Stomach (tissue), 9 donors: ENCODE data around the gene MIGA2. TPM values are rescaled to one million over a fixed set of nuclear protein-coding genes. Genes with fewer than 3 reads are reported as not detected.
"Not testable (repeated sequence)": the region's sequence is repeated elsewhere in the genome, so short reads cannot be mapped to it uniquely, and the experiment has no call there.

Experiments
- DNase-seq, 2 donors: peaks; one replicate each; pipeline versions ENCODE4 v3.0.0 to v3.0.0-alpha.2; 2013 to 2019
- H3K27ac ChIP-seq, 5 donors: fragments of 200-600 bp in 4 of 5; sonication (generic) in 4 of 5; one replicate each; pipeline ENCODE4 v1.5.1; 2013 to 2019; ENCODE audit warnings: mild to moderate bottlenecking in 1 of 5, moderate library complexity in 1 of 5
- H3K27me3 ChIP-seq, 3 donors: fragments of 200-600 bp; sonication (generic); one replicate each; pipeline ENCODE4 v1.5.1; 2017 to 2019; ENCODE audit warnings: mixed run types in 1 of 3
- H3K36me3 ChIP-seq, 4 donors: fragments of 200-600 bp; sonication (generic); 1 replicate in 3 of 4; 2 replicates in 1 of 4; pipeline ENCODE4 v1.5.1; 2016 to 2019
- H3K4me1 ChIP-seq, 4 donors: fragments of 200-600 bp; sonication (generic); one replicate each; pipeline ENCODE4 v1.5.1; 2016 to 2019
- H3K4me3 ChIP-seq, 4 donors: fragments of 200-600 bp; sonication (generic) in 3 of 4; one replicate each; pipeline ENCODE4 v1.5.1; 2016 to 2019; ENCODE audit warnings: mild to moderate bottlenecking in 1 of 4
- H3K9me3 ChIP-seq, 4 donors: fragments of 200-600 bp; sonication (generic); one replicate each; pipeline ENCODE4 v1.5.1; 2016 to 2019
- CTCF ChIP-seq, 7 experiments: fragments of 450-650 bp in 4 of 7; fragments of 200-600 bp in 3 of 7; sonication (generic) in 3 of 7; IDR thresholded peaks; one replicate each; pipeline ENCODE4 v1.5.1; 2016 to 2019; ENCODE audit warnings: antibody characterized with exemption in 7 of 7, control low read depth in 2 of 7, mild to moderate bottlenecking in 1 of 7
- EP300 ChIP-seq: sonication (generic); formaldehyde crosslinking; IDR thresholded peaks from one replicate; pipeline ENCODE4 v1.6.1; 2017; ENCODE audit warnings: antibody characterized with exemption
- POLR2A ChIP-seq, 4 donors: fragments of 450-650 bp; IDR thresholded peaks; one replicate each; pipeline ENCODE4 v1.6.1; 2016; ENCODE audit warnings: antibody characterized with exemption in 4 of 4, control low read depth in 2 of 4, mild to moderate bottlenecking in 1 of 4, moderate library complexity in 1 of 4
- POLR2AphosphoS5 ChIP-seq, 3 donors: sonication (generic); formaldehyde crosslinking; IDR thresholded peaks; one replicate each; pipeline ENCODE4 v1.6.1; 2016; ENCODE audit warnings: antibody characterized with exemption in 3 of 3
- WGBS, 5 donors: extraction: QIAGEN DNeasy Blood & Tissue Kit in 3 of 5; methylation state at CpG; one replicate each; pipeline versions ENCODE4 v1.1.5 to v1.1.7; 2013 to 2018; 5-methylcytosine and 5-hydroxymethylcytosine counted together
- intact Hi-C: fragments of 100-400 bp; cut with DNase I; formaldehyde crosslinking; loops from one replicate; pipeline ENCODE4 v1.15.1; 2023; ENCODE audit warnings: low total_unique reads
- polyA plus RNA-seq, 3 donors: library from polyadenylated mRNA; stranded (reverse); fragments of 200-250 nt; gene quantifications; one replicate each; pipeline ENCODE4 v1.2.3, GENCODE V29; 2013
- total RNA-seq, 5 donors: library from RNA; depleted of rRNA; stranded (reverse); fragments of >200 nt; gene quantifications; one replicate each; pipeline versions ENCODE4 v1.1.0 to v1.2.3, GENCODE V29; 2014 to 2016
- donor health status: healthy with polysubstance abuse.
- donor health status: Bipolar disorder and iron deficiency.
- donor health status: healthy.

The MIGA2 gene
- total and polyA plus RNA-seq, 8 donors: 9.0 to 175 (median 39.5) TPM

- Histone ChIP-seq H3K36me3 (peaks cover 73 to 99% (median 96%) of the 10 kb centered on the region in 4 donors), H3K27ac (no peak overlapping the region), H3K4me1 (peaks cover 13 to 14% (median 13%) of the 10 kb centered on the region in 4 donors), H3K27me3 (no peaks in the 10 kb centered on the region), H3K9me3 (no peaks in the 10 kb centered on the region), H3K4me3 (no peak overlapping the region)
- TF ChIP-seq EP300 (no peak), CTCF (IDR thresholded peaks at IDR 0.05) (no peak), POLR2A (IDR thresholded peaks at IDR 0.05) (no peak), POLR2AphosphoS5 (IDR thresholded peaks at IDR 0.05) (no peak)
- intact Hi-C loops: no loop called here
- no peak for DNase-seq
- WGBS, 5 donors: 93 to 97% (median 94%) methylated on average over 6 to 9 of the region's 9 CpGs
These were observed 33.4 kb upstream of the MIGA2 start for GRCh38 chr9:129002992-129003391.

GRCh38 chr9:129004173-129004572 is 32.3 kb upstream of the MIGA2 start:
- intact Hi-C loops, H3K27me3 ChIP-seq, H3K9me3 ChIP-seq, H3K4me3 ChIP-seq, H3K27ac ChIP-seq: not testable (repeated sequence)
- Histone ChIP-seq H3K4me1 (peaks cover 13 to 14% (median 13%) of the 10 kb centered on the region in 4 donors), H3K36me3 (peaks cover 73 to 99% (median 96%) of the 10 kb centered on the region in 4 donors)
- WGBS, 5 donors: 71 to 84% (median 77%) methylated on average over 4 to 6 of the region's 6 CpGs
- DNase-seq: peak in 1 of 2 donors; percentile 36

- Histone ChIP-seq H3K9me3 (no peaks in the 10 kb centered on the region), H3K27me3 (no peaks in the 10 kb centered on the region), H3K4me3 (no peak overlapping the region), H3K36me3 (peaks cover 72 to 99% (median 96%) of the 10 kb centered on the region in 4 donors), H3K4me1 (peaks cover 13 to 14% (median 13%) of the 10 kb centered on the region in 4 donors), H3K27ac (peak overlapping the region in 1 of 5 donors; percentile 73)
- intact Hi-C loops: no loop called here
- 73 to 84% (median 75%) methylated on average over 8 to 10 of the region's 10 CpGs for WGBS, 5 donors
- no peak for DNase-seq
- TF ChIP-seq EP300 (no peak), POLR2AphosphoS5 (IDR thresholded peaks at IDR 0.05) (no peak), CTCF (IDR thresholded peaks at IDR 0.05) (no peak), POLR2A (IDR thresholded peaks at IDR 0.05) (no peak)
These were observed 31.0 kb upstream of the MIGA2 start for GRCh38 chr9:129005336-129005997.

GRCh38 chr9:129006328-129007034 is 29.9 kb upstream of the MIGA2 start:
- Histone ChIP-seq H3K4me1 (peaks cover 13 to 14% (median 13%) of the 10 kb centered on the region in 4 donors), H3K4me3 (no peak overlapping the region), H3K27ac (peak overlapping the region; percentile 20 to 73 (median 47)), H3K27me3 (no peaks in the 10 kb centered on the region), H3K36me3 (peaks cover 70 to 99% (median 96%) of the 10 kb centered on the region in 4 donors), H3K9me3 (no peaks in the 10 kb centered on the region)
- intact Hi-C loops: no loop called here
- peak; percentile 72 to 90 for DNase-seq
- TF ChIP-seq CTCF (IDR thresholded peaks at IDR 0.05): peak in 5 of 7 experiments; percentile 16 to 76 (median 68)
- TF ChIP-seq POLR2AphosphoS5 (IDR thresholded peaks at IDR 0.05): peak in 1 of 3 donors; percentile 56
- TF ChIP-seq EP300: no peak
- TF ChIP-seq POLR2A (IDR thresholded peaks at IDR 0.05): no peak
- WGBS, 5 donors: 53 to 67% (median 54%) methylated on average over 14 to 21 of the region's 21 CpGs
